Pons (tissue), 1 donor: ENCODE data around the gene SRCAP.
"Not testable (repeated sequence)": the region's sequence is repeated elsewhere in the genome, so short reads cannot be mapped to it uniquely, and the experiment has no call there.

Experiments used
- DNase-seq: peaks from one replicate; pipeline ENCODE4 v3.0.0-alpha.2; 2016; ENCODE audit warnings: low spot score

The SRCAP gene

DNA sequence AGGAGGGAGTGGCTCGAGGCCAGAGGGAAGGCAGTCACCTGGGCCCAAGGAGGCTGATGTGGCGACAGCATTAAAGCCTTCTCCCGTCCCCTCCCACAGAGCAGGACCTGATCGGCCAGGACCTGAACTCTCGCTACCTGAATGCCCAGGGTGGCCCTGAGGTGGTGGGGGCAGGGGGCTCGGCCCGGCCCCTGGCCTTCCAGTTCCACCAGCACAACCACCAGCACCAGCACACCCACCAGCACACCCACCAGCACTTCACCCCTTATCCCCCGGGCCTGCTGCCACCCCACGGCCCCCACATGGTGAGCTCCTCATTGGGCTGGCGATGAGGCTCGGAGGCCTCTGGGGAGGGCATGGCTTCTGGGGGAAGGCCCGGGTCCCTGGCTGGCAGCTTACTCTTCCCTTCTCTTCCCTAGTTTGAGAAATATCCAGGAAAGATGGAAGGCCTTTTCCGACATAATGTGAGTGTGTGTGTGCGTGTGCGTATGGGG lies 34.3 kb upstream of the SRCAP start:
- DNase-seq = no peak

DNA sequence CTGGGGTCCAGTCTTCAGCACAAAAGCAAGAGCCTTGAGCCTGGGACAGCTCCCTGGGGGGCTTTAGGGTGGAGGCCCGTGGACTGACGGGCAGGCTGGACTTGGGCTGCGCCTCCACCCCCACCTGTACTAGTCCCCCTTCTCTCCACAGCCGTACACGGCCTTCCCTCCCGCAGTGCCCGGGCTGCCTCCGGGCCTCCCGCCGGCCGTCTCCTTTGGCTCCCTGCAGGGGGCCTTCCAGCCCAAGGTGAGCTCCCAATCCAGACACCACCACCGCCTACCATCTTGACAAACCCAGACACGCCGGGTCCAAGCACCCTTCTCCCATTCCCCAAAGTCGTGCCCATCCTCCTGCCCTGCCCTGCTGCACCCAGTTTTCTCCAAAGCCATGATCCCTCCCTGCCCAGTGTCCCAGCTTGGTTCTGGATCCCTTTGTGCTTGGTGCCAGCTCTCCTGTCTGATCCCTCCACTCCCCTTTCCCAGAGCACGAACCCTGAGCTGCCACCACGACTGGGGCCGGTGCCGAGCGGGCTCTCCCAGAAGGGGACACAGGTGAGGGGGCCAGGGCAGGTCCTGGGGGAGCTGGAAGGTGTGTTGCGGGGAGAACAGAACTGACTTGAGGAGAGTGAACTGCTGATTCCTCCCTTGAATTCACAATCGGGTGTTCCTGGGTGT lies 33.7 kb upstream of the SRCAP start:
- DNase-seq = no peak

DNA sequence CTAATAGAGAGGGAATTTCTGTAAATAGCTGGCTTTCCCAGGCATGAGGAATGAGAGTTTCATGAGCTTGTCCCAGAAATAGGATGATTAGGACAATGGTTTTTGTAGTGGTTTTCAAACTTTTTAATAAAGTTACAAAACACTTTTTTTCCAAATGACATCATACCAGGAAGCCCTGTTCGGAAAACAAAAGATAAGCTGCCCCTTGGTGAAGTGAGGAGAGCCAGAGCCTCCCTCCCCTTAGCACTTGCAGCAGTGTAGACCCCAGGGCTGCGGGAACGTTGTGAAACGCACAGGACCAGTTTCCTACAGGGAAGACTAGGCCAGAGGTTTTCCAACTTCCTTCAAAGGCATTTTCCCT lies 33.2 kb upstream of the SRCAP start:
- no peak for DNase-seq

DNA sequence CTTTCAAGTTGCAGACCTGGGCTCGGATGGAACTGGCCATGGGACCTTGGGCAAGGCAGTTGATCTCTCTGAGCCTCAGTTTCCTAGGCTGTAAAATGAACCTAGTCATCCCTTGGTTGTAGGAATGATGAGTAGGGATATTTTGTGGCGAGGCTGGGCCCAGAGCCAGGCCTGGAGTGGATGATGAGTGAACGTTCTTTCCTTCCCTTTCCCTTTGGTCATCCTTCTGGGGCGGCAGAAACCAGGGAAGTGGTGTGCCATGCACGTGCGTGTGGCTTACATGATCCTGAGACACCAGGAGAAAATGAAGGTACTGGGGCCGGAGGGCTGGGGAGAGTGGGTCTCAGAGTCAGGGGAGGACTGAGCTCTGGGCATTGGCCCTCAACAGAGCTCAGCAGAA lies 32.3 kb upstream of the SRCAP start:
- DNase-seq = no peak

DNA sequence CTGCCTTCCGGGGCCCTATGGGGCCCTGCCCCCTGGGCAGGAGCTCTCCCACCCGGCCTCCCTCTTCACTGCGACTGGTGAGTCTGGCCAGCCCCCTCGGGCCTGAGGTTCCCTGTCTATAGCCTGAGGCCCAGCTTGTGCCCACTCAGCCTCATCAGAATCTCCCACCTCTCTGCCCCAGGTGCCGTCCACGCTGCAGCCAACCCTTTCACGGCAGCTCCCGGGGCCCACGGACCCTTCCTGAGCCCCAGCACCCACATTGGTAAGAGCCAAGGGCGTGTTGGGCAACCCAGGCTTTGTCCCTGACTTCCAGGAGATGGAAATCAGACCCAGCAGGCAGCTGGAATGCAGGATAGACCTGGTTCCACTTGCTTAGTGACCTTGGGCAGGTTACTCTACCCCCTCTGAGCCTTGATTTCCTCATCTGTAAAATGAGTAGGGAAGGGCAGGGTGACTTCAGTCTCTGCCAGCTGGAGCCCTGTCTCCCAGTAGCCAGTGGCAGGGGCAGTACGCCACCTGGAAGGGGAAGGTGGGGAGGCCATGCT lies 31.5 kb upstream of the SRCAP start:
- DNase-seq = no peak

DNA sequence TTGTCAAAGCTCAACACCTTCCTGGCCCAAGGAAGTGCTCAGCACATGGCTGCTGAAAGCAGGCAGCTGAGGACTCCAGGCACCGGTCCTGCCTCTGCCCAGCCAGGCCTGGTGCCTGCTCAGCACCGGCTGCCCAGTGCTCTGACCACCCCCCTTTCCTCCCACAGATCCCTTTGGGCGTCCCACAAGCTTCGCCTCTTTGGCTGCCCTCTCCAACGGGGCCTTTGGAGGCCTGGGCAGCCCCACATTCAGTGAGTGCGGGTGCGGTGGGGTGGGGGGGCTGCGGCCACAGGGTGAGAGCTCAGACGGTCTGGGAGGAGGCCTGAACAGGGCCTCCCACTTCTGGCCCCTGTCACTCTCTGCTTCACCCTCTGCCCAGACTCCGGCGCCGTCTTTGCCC lies 30.6 kb upstream of the SRCAP start:
- no peak for DNase-seq

DNA sequence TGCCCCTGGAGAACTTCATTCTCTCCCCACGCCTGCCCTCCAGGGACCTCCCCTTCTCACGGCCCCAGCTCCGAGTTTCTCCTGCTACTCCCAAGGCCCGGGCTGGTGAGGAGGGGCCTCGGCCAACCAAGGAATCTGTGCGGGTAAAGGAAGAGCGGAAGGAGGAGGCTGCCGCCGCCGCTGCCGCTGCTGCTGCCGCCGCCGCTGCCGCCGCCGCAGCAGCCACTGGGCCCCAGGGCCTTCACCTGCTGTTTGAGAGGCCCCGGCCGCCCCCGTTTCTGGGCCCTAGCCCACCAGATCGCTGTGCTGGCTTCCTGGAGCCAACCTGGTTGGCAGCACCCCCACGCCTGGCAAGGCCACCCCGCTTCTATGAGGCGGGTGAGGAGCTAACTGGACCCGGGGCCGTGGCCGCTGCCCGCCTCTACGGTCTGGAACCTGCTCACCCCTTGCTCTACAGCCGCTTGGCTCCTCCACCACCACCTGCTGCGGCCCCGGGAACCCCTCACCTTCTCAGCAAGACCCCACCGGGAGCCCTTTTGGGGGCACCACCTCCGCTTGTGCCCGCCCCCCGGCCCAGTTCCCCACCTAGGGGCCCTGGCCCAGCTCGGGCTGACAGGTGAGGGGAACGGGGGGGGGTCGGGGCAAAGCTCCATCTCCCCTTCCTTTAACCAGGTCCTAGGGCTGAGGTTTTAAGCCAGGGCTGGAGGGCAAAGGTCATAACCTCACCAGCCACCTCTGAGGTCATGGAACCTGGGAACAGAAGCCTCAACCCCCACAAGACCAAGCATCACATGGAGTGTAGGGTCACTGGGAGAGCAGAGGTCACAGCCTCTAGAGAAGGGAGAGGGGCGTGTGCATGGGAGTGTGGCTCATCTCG lies 29.7 kb upstream of the SRCAP start:
- no peak for DNase-seq

DNA sequence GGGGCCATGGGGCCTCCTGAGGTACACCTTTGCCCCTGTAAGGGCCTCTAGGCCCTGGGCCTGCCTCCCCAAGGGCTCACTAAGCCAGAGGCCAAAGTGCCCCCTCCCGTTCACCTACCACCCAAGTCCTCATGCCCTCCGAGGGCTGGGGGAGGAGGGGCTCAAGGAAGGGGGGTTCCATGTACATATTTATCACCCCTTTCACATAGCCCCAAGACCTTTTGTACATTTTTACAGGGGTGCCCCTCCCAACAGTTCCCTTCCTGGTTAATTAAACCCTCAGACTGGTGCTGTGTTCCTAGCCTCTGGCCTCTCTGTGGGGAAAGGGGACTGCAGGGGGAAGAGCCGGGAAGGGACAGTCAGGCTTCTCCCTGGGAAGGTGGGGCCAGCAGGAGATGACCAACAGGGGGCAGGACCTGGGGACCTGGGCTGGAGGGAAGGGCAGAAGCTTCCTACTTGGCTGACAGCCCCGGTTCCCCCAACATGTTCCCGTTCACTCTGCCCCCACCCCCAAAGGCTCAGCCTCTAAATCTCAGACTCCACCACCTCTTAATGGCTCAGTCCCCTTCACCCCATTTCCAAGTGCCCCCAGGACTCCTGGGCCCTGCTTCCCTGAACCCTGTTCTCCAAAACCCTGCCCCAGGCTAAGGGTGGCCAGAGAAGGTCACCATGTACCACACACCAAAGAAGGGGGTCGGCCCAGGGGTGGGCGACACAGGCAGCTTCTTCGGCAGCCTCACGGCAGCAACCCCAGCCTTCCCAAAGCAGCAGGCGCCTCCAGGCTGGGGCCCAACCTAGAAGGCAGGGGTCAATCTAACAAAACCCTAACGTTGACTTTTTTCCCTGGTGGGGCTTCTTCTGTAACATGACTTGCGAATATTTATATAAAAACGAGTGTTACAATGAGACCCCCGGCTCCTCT lies 28.8 kb upstream of the SRCAP start:
- DNase-seq = no peak

DNA sequence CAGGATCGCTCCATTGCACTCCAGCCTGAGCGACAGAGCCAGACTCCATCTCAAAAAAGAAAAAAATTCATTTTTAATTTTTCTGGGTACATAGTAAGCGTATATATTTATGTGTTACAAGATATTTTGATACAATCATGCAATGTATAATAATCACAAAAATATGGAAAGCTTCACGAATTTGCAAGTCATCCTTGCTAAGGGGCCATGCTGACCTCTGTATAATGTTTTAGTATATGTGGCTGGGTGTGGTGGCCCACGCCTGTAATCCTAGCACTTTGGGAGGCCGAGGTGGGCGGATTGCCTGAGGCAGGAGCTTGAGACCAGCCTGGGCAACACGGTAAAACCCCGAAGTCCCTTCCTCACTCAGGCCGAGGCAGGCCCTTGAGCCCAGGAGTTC lies 23.8 kb upstream of the SRCAP start:
- no peak for DNase-seq

DNA sequence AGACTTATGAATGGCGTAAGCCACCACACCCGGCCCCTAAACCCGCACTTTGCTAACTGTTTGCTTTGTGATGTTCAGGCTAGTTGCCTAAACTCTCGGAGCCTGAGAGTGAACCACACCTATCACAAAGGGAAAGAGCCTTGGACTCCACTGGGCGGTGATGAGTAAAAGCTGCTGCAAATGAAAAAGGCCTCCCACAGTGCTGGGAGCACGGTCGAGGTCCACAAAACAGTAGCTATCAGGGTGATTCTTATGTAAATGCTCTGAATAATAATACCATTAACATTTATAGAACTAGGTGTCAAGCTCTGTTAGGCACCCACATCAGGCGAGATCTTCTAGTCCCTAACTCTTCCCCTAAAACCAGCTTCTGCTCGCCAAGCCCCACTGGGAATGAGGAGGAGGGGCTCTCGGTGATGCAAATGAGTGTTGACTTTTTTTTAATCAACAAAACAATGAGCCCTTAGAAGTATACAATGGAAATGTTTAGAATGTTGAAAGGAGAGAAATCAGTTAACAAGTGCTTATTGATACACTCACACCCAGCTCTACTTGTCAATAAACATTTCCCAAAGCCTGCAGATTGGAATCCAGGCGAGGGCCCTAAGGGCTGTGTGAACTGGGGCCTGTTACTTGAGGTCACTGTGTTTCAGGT lies 20.9 kb upstream of the SRCAP start:
- DNase-seq = no peak

DNA sequence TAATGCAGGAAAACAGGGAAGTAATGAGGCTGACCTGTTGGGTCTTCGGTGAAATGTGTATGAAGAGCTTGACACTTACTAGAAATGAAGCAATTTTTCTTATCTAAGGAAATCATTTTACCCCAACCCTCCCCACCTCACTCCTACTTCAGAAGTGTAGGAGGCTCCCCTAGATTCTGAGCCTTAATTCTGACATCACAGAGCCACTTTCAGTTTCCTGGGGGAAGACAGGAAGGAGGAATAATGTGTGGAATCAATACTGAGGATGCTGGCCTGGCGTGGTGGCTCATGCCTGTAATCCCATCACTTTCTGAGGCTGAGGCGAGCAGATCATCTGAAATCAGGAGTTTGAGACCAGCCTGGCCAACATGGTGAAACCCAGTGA lies 20.4 kb upstream of the SRCAP start:
- DNase-seq = no peak

DNA sequence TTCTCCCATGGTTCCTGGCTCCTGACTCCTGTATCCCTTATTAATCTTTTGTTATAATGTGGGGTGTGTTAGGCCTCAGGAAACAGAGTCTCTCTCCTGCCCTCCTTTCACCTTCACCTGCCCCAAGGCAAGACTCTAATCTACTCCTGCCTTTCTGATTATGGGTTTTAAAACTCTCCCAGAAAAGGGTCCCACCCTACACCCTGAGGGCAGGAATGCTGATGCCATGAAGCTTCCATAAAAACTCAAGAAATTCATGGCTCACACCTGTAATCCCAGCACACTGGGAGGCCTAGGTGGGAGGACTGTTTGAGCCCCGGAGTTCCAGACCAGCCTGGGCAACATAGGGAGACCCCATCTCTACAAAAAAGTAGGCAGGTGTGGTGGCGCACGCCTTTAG lies 18.6 kb upstream of the SRCAP start:
- no peak for DNase-seq

DNA sequence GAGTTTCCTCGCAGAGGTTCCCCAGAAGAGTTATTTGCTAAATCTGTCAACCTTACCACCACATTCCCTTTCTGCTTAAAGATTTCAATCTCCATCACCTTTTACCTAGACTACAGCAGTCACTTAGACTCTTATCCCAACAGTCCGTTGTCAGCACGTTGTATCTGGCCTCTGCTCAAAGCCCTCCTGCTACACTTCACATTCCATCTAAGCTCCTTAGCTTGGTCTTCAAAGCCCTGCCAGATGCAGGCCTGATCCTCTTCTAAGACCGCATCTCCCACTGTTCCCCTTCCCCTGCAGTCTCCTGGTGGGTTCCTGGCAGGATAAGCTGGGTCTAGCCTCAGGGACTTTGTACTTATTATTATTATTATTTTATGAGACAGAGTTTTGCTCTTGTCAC lies 10.3 kb upstream of the SRCAP start:
- no peak for DNase-seq

DNA sequence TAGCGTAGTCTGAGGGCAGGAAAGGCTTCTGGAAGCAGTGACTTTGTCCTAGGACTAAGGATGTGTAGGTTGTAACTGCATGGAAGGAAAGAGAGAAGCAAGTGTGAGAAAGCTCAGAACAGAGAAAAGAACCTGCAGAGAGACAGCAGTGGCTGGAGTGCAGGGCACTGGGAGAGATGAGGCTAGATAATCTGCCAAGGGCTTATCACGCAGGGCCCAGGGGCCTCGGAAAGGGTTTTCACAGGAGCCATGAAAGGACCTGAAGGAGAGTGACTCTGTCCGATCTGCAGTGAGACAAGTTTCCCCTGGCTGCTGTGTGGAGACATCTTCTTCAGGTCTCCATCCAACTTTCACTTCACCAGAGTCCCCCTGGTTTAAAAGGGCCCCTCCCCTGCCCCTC lies 7.1 kb upstream of the SRCAP start:
- DNase-seq = no peak

DNA sequence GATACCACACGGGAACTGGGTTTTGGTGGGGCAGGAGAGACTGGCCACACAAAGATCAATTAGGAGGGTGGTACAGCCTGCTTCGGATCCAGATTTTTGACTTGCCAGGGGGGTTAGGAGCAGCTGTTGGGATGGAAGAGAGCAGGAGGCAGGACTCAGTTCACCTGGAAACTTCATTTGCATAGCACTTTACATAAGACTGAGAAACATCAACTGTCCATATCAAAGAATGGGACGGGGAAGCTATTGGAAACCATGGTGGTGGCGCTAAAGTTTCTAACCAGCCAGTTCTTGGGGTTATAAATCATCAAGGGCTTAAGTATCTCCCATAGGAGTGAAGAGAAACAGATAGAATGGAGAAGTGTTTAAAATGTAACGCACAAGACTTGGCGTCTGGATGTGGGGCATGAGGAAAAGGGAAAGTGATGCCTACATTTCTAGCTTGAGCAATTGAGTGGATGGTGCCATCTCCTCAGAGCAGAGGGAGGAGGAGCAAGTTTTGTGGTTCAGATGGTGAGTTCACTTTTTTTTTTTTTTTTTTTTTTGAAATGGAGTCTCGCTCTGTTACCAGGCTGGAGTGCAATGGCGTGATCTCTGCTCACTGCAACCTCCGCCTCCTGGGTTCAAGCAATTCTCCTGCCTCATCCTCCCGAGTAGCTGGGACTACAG lies 6.4 kb upstream of the SRCAP start:
- no peak for DNase-seq

DNA sequence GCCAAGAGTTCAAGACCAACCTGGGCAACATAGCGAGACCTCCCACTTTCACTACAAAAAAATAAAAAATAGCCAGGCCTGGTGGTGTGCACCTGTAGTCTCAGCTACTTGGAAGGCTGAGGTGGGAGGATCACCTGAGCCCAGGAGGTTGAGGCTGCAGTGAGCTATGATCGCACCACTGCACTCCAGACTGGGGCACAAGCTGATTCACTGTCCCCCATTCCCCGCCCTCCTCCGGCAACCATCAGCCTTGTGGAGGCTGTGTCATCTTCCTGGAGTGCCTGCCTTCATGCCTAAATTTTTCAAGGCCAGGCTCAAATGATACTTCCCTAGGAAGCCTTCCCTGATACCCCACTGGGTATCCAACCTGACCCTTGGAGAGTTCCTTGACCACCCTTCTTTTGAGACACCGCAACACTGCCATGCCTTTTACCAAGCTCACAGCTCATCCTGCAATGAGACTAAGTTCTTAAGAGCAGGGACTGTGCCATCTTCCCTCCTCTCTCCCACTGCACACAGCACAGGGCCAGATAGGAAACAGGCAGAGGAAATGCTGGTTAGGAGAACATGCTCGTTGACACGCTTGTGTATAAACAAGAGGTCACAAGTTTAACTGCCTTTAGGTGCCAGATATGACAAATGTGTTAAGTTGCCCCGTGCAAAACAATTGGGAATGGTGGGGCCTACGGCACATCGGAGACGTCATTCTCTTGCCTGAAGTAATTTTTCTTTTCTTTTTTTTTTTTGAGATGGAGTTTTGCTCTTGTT lies 3.9 kb upstream of the SRCAP start:
- DNase-seq = no peak

DNA sequence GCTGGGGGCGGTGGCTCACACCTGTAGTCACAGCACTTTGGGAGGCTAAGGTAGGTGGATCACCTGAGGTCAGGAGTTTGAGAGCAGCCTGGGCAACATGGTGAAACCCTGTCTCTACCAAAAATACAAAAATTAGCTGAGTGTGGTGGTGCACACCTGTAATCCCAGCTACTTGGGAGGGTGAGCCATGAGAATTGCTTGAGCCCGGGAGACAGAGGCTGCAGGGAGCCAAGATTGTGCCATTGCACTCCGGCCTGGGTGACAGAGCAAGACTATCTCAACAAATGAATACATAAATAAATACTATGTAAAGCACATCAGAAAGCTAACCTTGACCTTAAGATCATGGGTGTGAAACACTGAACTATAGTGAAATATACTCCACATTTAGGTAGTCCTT lies 2.3 kb upstream of the SRCAP start:
- DNase-seq = not testable (repeated sequence)

DNA sequence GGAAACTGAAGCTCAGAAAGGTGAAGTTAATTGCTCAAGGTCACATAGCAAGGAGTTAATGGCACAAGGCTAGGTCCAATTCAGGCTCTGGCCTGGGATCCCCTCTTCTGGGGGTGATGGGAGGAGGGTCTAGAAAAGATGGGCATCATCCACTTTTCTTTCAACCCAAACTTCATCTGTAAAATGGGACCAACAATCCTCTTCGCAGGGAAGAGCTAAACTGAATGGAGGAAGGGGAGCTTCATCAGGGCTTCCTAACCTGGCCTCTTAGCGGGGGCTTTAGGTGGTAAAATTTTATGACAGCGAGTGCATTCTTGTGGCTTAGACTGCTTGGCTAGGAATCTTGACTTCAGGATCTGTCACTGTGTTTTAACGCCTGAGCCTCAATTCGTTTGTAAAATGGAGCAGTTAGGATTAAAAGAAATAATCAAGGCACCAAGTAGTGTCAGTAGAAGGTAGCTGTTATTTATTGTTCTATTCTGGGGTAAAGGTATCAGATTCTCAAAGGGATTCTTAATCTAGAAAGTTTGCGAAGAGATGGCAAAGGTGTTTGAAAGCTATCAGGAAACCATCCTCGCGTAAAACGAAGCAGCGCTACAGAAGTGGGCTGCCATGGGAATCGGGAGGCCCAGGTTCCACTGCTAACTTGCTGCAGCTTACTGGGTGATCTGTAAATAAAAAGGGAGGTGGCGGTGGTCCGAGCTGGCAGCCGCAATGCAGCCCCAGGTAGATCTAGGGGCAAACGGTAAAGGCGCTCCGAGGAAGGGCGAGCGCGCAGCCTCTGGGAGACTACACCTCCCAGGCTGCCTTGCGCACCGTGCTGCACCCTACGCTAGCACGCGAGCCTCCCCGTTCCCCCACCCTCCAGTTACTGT lies 1.5 kb upstream of the SRCAP start:
- DNase-seq = no peak

DNA sequence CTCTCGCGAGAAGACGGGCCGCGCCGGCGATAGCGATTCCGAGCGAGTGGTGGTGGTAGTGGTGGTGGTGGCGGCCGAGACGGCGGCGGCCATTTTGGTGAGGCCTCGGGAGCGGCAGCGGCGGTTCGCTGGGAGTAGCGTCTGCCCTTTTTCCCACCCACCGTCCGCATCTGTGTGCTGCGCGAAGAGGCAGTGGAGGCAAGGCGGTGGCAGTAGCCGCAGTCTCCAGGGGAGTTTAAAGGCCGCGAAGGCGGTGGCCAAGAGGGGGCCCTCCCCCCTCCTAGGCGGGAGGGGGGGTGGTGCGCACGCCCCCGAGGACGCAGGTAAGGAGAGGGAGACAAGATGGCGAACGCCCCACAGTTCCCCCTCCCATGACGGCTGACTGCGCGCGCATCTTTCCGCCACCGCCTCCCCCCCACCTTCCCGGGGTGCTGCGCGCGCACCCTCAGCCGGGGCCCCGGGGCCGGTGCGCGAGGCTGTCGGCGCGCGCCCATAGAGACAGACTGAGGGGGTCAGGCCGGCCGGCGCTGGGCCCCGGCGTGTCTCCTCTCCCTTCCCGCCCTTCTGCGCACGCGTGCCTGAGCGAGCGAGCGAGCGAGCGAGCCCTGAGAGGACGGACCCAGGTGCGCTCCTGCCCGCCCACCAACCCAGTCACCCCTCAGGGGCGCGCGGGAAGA lies 694 bp upstream of the SRCAP start:
- DNase-seq = peak; percentile 95
